ENCODE data around the gene GSN. TPM values are rescaled to one million over a fixed set of nuclear protein-coding genes. Genes with fewer than 3 reads are reported as not detected.

Gene GSN
- total RNA-seq, 1 donor from 2014 or later = 758 TPM

GRCh38 chr9:121262423-121262822 is 5.5 kb upstream of the GSN start:
- peaks cover 24% of the 10 kb centered on the region for H3K4me1 ChIP-seq
- no peak overlapping the region for H3K27ac ChIP-seq (replicated peaks)
- H3K4me3 ChIP-seq = no peak overlapping the region
- TF ChIP-seq CTCF (IDR thresholded peaks at IDR 0.05; ENCODE audit: borderline replicate concordance) = no peak
- H3K27me3 ChIP-seq (ENCODE audit: low read depth) = no peaks in the 10 kb centered on the region
- DNase-seq = no peak
- no peaks in the 10 kb centered on the region for H3K9me3 ChIP-seq (replicated peaks)
- H3K36me3 ChIP-seq = no peaks in the 10 kb centered on the region
- intact Hi-C loops (cut with micrococcal nuclease) = loop anchor here (10.0 kb wide), 1 partner anchor 52 kb away; no protein-coding TSS in a partner anchor

- TF ChIP-seq CTCF (IDR thresholded peaks at IDR 0.05; ENCODE audit: borderline replicate concordance) = no peak
- intact Hi-C loops (cut with micrococcal nuclease) = loop anchor here (10.0 kb wide), 1 partner anchor 52 kb away; no protein-coding TSS in a partner anchor
- no peak for DNase-seq
- no peak overlapping the region for H3K27ac ChIP-seq (replicated peaks)
- H3K36me3 ChIP-seq = no peaks in the 10 kb centered on the region
- no peaks in the 10 kb centered on the region for H3K9me3 ChIP-seq (replicated peaks)
- H3K4me1 ChIP-seq = peaks cover 28% of the 10 kb centered on the region
- H3K27me3 ChIP-seq (ENCODE audit: low read depth) = no peaks in the 10 kb centered on the region
- H3K4me3 ChIP-seq = no peak overlapping the region
Measured at GRCh38 chr9:121262953-121263352, 5.0 kb upstream of the GSN start.

GRCh38 chr9:121266356-121266755 is 1.6 kb upstream of the GSN start:
- no peak for TF ChIP-seq CTCF (IDR thresholded peaks at IDR 0.05; ENCODE audit: borderline replicate concordance)
- H3K36me3 ChIP-seq = no peaks in the 10 kb centered on the region
- no peaks in the 10 kb centered on the region for H3K9me3 ChIP-seq (replicated peaks)
- peak overlapping the region; percentile 88 for H3K27ac ChIP-seq (replicated peaks)
- H3K4me3 ChIP-seq = no peak overlapping the region
- peaks cover 51% of the 10 kb centered on the region for H3K4me1 ChIP-seq
- no peak for DNase-seq
- intact Hi-C loops (cut with micrococcal nuclease) = loop anchor here (5.0 to 10.0 kb wide), 2 partner anchors 44 to 48 kb away; no protein-coding TSS in a partner anchor
- no peaks in the 10 kb centered on the region for H3K27me3 ChIP-seq (ENCODE audit: low read depth)

DNA sequence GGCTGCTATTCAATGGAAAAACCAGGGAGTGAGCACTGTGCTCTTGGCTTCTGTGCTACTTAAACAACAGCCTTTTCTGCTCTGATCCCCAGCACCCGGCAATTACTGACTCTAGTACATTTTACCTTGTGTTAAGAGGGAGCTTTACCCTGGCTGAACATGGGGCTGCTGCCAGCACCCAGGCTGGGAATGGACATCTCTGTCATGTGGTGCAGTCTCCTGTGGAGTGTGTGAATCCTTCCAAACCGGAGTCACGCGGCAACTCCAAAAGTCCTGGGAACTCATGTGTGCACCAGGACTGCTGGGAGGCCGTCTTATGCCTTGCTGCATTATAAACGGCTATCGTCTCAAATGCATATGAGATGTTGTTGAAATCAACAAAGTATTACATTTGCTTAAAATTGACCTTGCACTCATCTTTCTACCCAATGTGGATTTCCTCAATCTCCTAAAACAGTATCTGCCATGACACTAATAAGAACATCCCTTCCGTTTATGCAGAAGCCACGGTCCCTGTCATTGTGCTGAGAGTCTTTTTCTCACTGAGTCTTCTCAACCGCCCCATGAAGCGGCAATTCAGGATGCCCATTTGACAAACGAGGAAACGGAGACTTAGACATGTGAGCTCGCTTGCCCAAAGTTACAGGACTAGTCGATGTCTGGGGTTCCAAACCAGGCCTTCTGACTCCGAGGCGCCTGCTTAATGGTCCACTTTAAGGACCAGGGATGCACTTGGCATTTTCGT is 884 bp upstream of the GSN start:
- Histone ChIP-seq H3K36me3 (no peaks in the 10 kb centered on the region), H3K27ac (replicated peaks) (peak overlapping the region; percentile 88), H3K4me3 (peak overlapping the region; percentile 86), H3K9me3 (replicated peaks) (no peaks in the 10 kb centered on the region), H3K27me3 (ENCODE audit: low read depth) (no peaks in the 10 kb centered on the region), H3K4me1 (peaks cover 58% of the 10 kb centered on the region)
- no peak for TF ChIP-seq CTCF (IDR thresholded peaks at IDR 0.05; ENCODE audit: borderline replicate concordance)
- peak; percentile 42 for DNase-seq
- intact Hi-C loops (cut with micrococcal nuclease) = loop anchor here (5.0 to 10.0 kb wide), 2 partner anchors 45 to 48 kb away; no protein-coding TSS in a partner anchor

GRCh38 chr9:121268598-121268850 is 562 bp downstream of the GSN start:
- H3K27me3 ChIP-seq (ENCODE audit: low read depth) = no peaks in the 10 kb centered on the region
- no peaks in the 10 kb centered on the region for H3K9me3 ChIP-seq (replicated peaks)
- no peak for TF ChIP-seq CTCF (IDR thresholded peaks at IDR 0.05; ENCODE audit: borderline replicate concordance)
- no peaks in the 10 kb centered on the region for H3K36me3 ChIP-seq
- H3K4me3 ChIP-seq = peak overlapping the region; percentile 86
- intact Hi-C loops (cut with micrococcal nuclease) = loop anchor here (5.0 to 10.0 kb wide), 2 partner anchors 46 kb away; no protein-coding TSS in a partner anchor
- H3K27ac ChIP-seq (replicated peaks) = peak overlapping the region; percentile 88
- DNase-seq = no peak
- H3K4me1 ChIP-seq = peaks cover 71% of the 10 kb centered on the region
